Neuronal stem cell (in vitro differentiated cells): ENCODE data around the gene RUNX2.
"Not testable (repeated sequence)": the region's sequence is repeated elsewhere in the genome, so short reads cannot be mapped to it uniquely, and the experiment has no call there.

Experiments
- DNase-seq: peaks from one replicate; pipeline ENCODE4 v3.0.0-alpha.2; 2013; ENCODE audit warnings: low spot score
- H2AFZ ChIP-seq: one replicate; pipeline ENCODE4 v1.6.1; 2013; ENCODE audit warnings: mild to moderate bottlenecking, low read length, inconsistent platforms
- H2AK5ac ChIP-seq: 2 replicates; pipeline ENCODE4 v1.6.1; 2013; ENCODE audit warnings: low read depth, mild to moderate bottlenecking, inconsistent platforms, low read length, moderate library complexity, mixed read lengths
- H2BK120ac ChIP-seq: 2 replicates; pipeline ENCODE4 v1.6.1; 2013; ENCODE audit warnings: low read depth, mild to moderate bottlenecking, inconsistent platforms, low read length, moderate library complexity, mixed read lengths
- H2BK12ac ChIP-seq: one replicate; pipeline ENCODE4 v1.6.1; 2013; ENCODE audit warnings: low read length, inconsistent platforms
- H2BK15ac ChIP-seq: 2 replicates; pipeline ENCODE4 v1.6.1; 2013; ENCODE audit warnings: mild to moderate bottlenecking, low read length, inconsistent platforms, mixed read lengths
- H2BK5ac ChIP-seq: one replicate; pipeline ENCODE4 v1.6.1; 2013; ENCODE audit warnings: inconsistent platforms, mild to moderate bottlenecking, low read length, moderate library complexity
- H3K14ac ChIP-seq: one replicate; pipeline ENCODE4 v1.6.1; 2013; ENCODE audit warnings: low read length, inconsistent platforms
- H3K18ac ChIP-seq: 2 replicates; pipeline ENCODE4 v1.6.1; 2013; ENCODE audit warnings: low read length, inconsistent platforms
- H3K23ac ChIP-seq: 2 replicates; pipeline ENCODE4 v1.6.1; 2013; ENCODE audit warnings: low read depth, mild to moderate bottlenecking, mixed read lengths, low read length, inconsistent platforms; ENCODE audit not compliant: poor library complexity
- H3K27ac ChIP-seq: replicated peaks from 3 replicates; pipeline ENCODE4 v1.5.1; 2013; ENCODE audit warnings: low read length, inconsistent platforms
- H3K27me3 ChIP-seq, 3 experiments: 2 replicates each; pipeline ENCODE4 v1.6.1; 2013; ENCODE audit warnings: low read length in 3 of 3, mild to moderate bottlenecking in 2 of 3, inconsistent platforms in 1 of 3, low read depth in 1 of 3, mixed read lengths in 1 of 3, moderate library complexity in 1 of 3; ENCODE audit not compliant: control insufficient read depth in 3 of 3, insufficient read depth in 3 of 3
- H3K36me3 ChIP-seq, 2 donors: replicated peaks in 1 of 2; 2 replicates each; pipeline ENCODE4 v1.6.1; 2013; ENCODE audit warnings: low read length in 2 of 2; ENCODE audit not compliant: control insufficient read depth in 2 of 2, insufficient read depth in 2 of 2
- H3K4ac ChIP-seq: 2 replicates; pipeline ENCODE4 v1.6.1; 2013; ENCODE audit warnings: inconsistent platforms, mild to moderate bottlenecking, low read length, moderate library complexity
- H3K4me1 ChIP-seq, 2 donors: 1 replicate in 1 of 2; 2 replicates in 1 of 2; pipeline ENCODE4 v1.6.1; 2013; ENCODE audit warnings: low read length in 2 of 2, low read depth in 1 of 2; ENCODE audit not compliant: control insufficient read depth in 2 of 2, insufficient read depth in 1 of 2
- H3K4me2 ChIP-seq: one replicate; pipeline ENCODE4 v1.6.1; 2013; ENCODE audit warnings: mild to moderate bottlenecking, low read length, inconsistent platforms; ENCODE audit not compliant: insufficient read depth, poor library complexity, severe bottlenecking
- H3K4me3 ChIP-seq, 2 donors: 2 replicates each; pipeline ENCODE4 v1.5.1; 2013; ENCODE audit warnings: low read length in 2 of 2, mild to moderate bottlenecking in 2 of 2, inconsistent platforms in 1 of 2, moderate library complexity in 1 of 2
- H3K79me1 ChIP-seq: one replicate; pipeline ENCODE4 v1.6.1; 2013; ENCODE audit warnings: low read depth, mild to moderate bottlenecking, inconsistent platforms, low read length, moderate library complexity
- H3K9ac ChIP-seq: one replicate; pipeline ENCODE4 v1.6.1; 2013; ENCODE audit warnings: mild to moderate bottlenecking, low read depth, low read length, inconsistent platforms; ENCODE audit not compliant: poor library complexity
- H3K9me3 ChIP-seq, 2 donors: replicated peaks in 1 of 2; 2 replicates each; pipeline versions ENCODE3 to v1.6.1; 2013; ENCODE audit warnings: low read length in 2 of 2, mild to moderate bottlenecking in 2 of 2, inconsistent platforms in 1 of 2, low read depth in 1 of 2, mixed read lengths in 1 of 2, moderate library complexity in 1 of 2; ENCODE audit not compliant: control insufficient read depth in 2 of 2, insufficient read depth in 1 of 2
- H4K8ac ChIP-seq: one replicate; pipeline ENCODE4 v1.6.1; 2013; ENCODE audit warnings: low read depth, mild to moderate bottlenecking, inconsistent platforms, low read length, moderate library complexity
- H4K91ac ChIP-seq: one replicate; pipeline ENCODE4 v1.6.1; 2013; ENCODE audit warnings: low read length, low read depth, mild to moderate bottlenecking, inconsistent platforms; ENCODE audit not compliant: poor library complexity
- WGBS, 2 donors: extraction: QIAGEN DNeasy Blood & Tissue Kit; methylation state at CpG; one replicate each; pipeline ENCODE4 v1.1.7; 2013; ENCODE audit warnings: missing lambda C conversion rate in 2 of 2, mixed read lengths in 1 of 2; ENCODE audit not compliant: insufficient read length in 2 of 2, insufficient replicate concordance in 1 of 2; ENCODE audit errors: extremely low coverage in 2 of 2; 5-methylcytosine and 5-hydroxymethylcytosine counted together

The RUNX2 gene

DNA sequence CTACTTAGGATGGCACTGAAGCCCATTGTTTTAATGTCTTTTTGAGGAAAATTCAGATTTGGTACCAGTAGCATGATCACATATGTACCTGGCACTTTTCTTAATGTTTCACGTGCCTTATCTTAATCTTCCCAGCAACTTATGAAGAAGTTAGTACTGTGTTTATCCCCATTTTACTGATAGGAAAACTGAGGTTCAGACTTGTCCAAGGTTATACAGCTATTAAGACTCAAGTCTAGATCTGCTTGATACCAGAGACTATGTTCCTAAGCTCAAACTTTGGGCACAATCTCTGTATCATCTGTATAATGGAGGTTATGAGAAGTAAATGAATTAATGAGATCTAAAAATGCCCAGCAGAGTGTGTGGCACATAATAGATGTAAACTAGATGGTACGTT, 229.3 kb downstream of the RUNX2 start:
- Histone ChIP-seq H3K9ac (no peak overlapping the region), H2AFZ (no peak overlapping the region), H3K79me1 (peaks cover 2% of the 10 kb centered on the region), H3K14ac (no peak overlapping the region), H3K27ac (no peak overlapping the region), H3K23ac (no peak overlapping the region), H3K18ac (no peak overlapping the region), H2BK12ac (no peak overlapping the region), H3K27me3 (peaks cover 0 to 2% (median 0%) of the 10 kb centered on the region in 3 experiments), H2AK5ac (no peak overlapping the region), H3K36me3 (no peaks in the 10 kb centered on the region), H3K4me3 (no peak overlapping the region), H4K8ac (no peak overlapping the region), H2BK5ac (no peak overlapping the region), H3K4ac (no peak overlapping the region), H3K4me1 (peaks cover 6 to 8% of the 10 kb centered on the region in 2 donors), H3K9me3 (no peaks in the 10 kb centered on the region), H2BK15ac (no peak overlapping the region), H4K91ac (no peak overlapping the region), H3K4me2 (no peak overlapping the region), H2BK120ac (no peak overlapping the region)
- WGBS, 2 donors = 100% methylated on average over 1 of the region's 2 CpGs; no CpG with 5 or more reads in 1 of the 2 donors
- DNase-seq = no peak

- Histone ChIP-seq H3K4me3 (no peak overlapping the region), H2BK12ac (no peak overlapping the region), H3K18ac (no peak overlapping the region), H2BK5ac (no peak overlapping the region), H2BK120ac (no peak overlapping the region), H4K91ac (no peak overlapping the region), H3K9ac (no peak overlapping the region), H3K36me3 (no peaks in the 10 kb centered on the region), H2AK5ac (no peak overlapping the region), H3K9me3 (no peaks in the 10 kb centered on the region), H3K4me1 (peaks cover 6 to 8% of the 10 kb centered on the region in 2 donors), H2AFZ (no peak overlapping the region), H3K4me2 (no peak overlapping the region), H3K27ac (no peak overlapping the region), H2BK15ac (no peak overlapping the region), H3K14ac (no peak overlapping the region), H3K4ac (no peak overlapping the region), H4K8ac (no peak overlapping the region), H3K79me1 (no peaks in the 10 kb centered on the region), H3K27me3 (peaks cover 0 to 2% (median 0%) of the 10 kb centered on the region in 3 experiments), H3K23ac (no peak overlapping the region)
- no peak for DNase-seq
Measured at GRCh38 chr6:45558858-45559257, 230.7 kb downstream of the RUNX2 start.

GRCh38 chr6:45560321-45560820, 232.2 kb downstream of the RUNX2 start:
- not testable (repeated sequence) for H4K91ac ChIP-seq, H3K36me3 ChIP-seq, H3K4ac ChIP-seq, DNase-seq, H2BK5ac ChIP-seq, H4K8ac ChIP-seq, H3K14ac ChIP-seq, H3K4me1 ChIP-seq, H2AFZ ChIP-seq, H3K4me3 ChIP-seq, H3K9ac ChIP-seq, H2BK15ac ChIP-seq, H3K79me1 ChIP-seq, H3K23ac ChIP-seq, H3K18ac ChIP-seq, H3K27me3 ChIP-seq, H3K4me2 ChIP-seq, H2BK12ac ChIP-seq, H2AK5ac ChIP-seq, H3K9me3 ChIP-seq, H3K27ac ChIP-seq, H2BK120ac ChIP-seq
- WGBS, 2 donors = no CpG with 5 or more reads among the region's 3 CpGs

DNA sequence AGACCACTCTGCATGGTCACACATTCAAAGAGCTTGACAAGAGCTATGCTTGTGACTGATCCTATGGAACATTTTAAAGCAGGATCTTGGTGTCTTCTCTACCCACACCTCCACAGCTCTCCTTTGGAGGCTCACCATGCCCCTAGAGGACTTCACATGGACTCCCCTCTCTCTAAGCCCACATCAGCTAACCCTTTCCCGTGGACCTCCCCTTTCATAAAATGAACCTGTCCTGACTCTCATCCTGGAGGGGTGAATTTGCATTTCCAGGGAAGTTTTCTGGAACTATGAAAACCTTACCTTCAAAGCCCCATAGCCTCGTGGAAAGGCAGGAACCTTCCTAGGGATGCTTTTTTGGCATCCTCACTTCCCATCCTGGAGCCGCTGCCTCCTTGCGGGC, 234.0 kb downstream of the RUNX2 start:
- no peak for DNase-seq
- no peak overlapping the region for H3K27ac ChIP-seq
- no peak overlapping the region for H3K23ac ChIP-seq
- H3K79me1 ChIP-seq = no peaks in the 10 kb centered on the region
- no peak overlapping the region for H2AFZ ChIP-seq
- H4K91ac ChIP-seq = no peak overlapping the region
- WGBS, 2 donors = no CpG with 5 or more reads among the region's 4 CpGs
- no peak overlapping the region for H3K9ac ChIP-seq
- no peak overlapping the region for H2BK120ac ChIP-seq
- no peak overlapping the region for H2BK12ac ChIP-seq
- no peak overlapping the region for H3K4me2 ChIP-seq
- H2AK5ac ChIP-seq = no peak overlapping the region
- H3K4ac ChIP-seq = no peak overlapping the region
- H4K8ac ChIP-seq = no peak overlapping the region
- no peaks in the 10 kb centered on the region for H3K9me3 ChIP-seq
- H3K36me3 ChIP-seq = no peaks in the 10 kb centered on the region
- H3K4me3 ChIP-seq = no peak overlapping the region
- H2BK15ac ChIP-seq = no peak overlapping the region
- no peak overlapping the region for H3K18ac ChIP-seq
- peaks cover 5 to 9% of the 10 kb centered on the region in 2 donors for H3K4me1 ChIP-seq
- no peak overlapping the region for H3K14ac ChIP-seq
- no peaks in the 10 kb centered on the region for H3K27me3 ChIP-seq
- H2BK5ac ChIP-seq = no peak overlapping the region
